NAMALWA (cell line): ENCODE data around the gene DNAI7.
A peak's percentile ranks its signal among the peaks of the same experiment; 100 is the strongest.

Experiments used
- DNase-seq: peaks from one replicate; pipeline ENCODE4 v3.0.0-alpha.2; 2015; ENCODE audit warnings: low spot score

Gene DNAI7

DNA sequence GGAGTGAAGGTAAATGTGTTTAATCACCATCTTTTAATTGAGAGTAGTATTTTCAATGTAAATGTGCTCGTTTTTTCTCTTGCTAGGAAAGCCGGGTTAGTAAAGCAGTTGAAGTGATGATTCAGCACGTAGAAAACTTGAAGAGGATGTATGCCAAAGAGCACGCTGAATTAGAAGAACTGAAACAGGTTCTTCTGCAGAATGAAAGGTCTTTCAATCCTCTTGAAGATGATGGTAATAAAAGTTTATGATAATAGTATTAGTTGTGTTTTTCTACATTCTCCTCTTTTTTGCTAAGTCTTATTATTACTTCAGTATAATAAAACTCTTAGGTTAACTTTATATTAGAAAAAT lies 93.9 kb downstream of the DNAI7 start:
- no peak for DNase-seq

DNA sequence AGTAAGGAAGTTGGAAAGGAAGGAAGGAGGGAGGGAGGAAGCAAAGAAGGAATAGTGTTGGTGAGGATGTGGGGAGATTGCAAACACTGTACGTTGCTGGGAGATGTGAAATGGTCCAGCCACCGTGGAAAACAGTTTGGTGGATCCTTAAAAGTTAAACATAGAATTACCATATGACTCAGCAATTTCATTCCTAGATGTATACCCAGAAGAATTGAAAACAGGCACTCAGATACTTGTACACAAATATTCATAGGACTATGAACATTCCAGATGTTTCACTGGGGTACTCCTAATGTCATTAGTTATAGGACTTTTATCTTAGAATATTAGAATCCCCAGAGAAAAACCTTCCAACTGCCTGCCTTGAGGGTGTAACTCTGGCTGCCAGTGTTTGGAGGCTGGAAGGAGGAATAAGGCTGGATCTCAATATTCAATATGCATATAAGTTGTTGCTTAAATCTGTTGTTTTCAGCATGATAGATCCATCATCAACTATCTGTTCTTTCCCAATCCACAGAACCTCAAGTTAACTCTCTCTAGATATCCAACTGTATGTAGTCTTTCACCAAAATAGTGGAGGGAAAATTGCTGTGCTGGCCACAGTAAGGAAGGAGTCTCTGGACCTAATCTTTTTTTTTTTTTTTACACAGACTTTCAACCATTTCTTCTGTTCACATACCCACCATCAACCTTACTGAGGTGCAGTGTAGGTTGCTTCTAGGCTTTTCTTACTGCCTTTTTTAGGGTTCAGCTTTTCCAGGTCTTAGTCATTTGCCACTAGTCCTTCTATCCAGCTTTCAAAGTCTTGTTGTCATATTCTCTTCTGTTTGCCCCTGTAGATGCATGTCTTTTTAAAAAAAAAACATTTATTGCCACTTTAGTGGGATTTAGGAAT lies 94.5 kb downstream of the DNAI7 start:
- no peak for DNase-seq

DNA sequence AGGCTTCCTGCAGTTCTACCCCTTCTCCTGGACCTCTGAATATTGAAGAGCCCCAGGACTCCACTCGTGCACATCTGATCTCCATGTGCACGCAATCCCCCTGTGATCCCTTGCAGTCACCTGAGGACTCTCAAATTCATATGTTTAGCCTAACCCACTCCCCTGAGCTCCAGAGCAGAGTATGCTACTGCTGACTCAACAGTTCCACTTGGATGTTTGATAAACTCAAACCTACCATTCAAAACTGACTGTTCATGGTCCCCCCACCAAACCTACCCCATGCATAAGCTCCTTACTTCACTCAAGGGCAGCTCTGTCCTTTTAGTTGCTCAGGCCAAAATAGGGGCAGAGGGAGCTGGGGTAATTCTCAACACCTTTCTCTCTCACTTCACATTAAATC lies 96.0 kb downstream of the DNAI7 start:
- no peak for DNase-seq

DNA sequence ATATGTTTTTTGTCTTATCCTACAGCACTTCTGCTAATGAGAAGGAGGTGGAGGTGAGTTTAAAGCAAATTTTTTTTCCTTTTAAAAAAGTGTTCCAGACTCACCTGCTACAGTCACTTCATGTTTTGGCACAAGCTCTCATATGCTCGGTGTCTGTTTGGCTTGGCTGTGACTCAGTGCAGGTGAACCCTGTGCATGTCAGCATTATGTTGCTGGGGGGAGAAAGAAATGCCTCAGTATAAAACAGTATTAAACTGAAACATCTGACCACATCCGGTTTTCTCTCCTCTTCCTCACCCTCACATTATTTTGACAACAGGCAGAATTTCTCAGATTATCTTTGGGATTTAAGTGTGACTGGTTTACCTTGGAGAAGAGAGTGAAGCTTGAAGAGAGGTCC lies 105.2 kb downstream of the DNAI7 start:
- no peak for DNase-seq

DNA sequence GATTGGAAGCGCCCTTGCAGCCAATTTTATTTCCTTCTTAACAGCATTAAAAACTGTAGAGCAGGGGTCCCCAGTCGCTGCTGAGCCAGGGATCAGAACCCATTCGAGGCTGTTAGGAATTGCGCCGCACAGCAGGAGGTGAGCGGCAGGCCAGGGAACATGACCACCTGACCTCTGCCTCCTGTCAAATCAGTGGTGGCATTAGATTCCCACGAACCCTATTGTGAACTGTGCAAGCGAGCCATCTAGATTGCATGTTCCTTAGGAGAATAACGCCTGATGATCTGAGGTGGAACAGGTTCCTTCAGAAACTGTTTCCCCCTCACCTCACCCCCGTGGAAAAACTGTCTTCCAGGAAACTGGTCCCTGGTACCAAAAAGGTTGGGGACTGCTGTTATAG lies 107.4 kb downstream of the DNAI7 start:
- DNase-seq, result no peak

DNA sequence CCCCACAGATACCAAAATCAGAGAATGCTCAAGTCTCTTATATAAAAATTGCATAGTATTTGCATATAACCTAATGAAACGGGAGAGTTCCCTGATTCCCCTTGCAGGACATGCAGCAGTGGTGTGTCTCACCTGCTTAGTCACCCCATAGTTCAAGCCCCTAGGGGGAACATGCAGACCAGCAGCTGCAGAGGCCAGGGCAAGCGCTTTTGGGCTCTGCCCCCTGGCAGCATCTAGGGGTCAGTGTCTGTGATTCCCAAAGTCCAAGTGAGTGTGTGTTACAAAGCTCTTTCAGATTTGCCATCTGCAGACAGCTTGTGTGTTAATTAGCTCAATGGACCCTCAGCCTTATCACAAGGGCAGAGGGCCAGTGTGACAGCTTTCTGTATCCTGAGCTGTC lies 110.1 kb downstream of the DNAI7 start:
- no peak for DNase-seq

DNA sequence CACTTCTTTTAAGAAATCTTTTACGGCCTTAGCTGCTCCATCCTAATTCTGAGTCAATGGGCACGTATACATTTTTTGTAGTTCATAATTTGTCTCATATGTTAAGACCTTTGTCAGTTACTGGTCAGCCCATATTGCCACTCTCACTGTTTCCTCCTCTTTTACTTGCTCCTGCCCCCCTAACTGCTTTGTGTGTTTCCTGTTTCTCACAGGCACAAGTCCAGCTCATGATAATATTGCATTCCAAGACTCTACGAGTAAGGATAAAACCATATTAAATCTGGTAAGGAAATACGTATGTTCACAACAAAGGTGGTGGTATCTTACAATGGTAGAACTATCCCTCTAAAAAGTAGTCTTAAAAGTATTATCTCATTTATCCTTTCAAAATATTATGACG lies 111.7 kb downstream of the DNAI7 start:
- no peak for DNase-seq

DNA sequence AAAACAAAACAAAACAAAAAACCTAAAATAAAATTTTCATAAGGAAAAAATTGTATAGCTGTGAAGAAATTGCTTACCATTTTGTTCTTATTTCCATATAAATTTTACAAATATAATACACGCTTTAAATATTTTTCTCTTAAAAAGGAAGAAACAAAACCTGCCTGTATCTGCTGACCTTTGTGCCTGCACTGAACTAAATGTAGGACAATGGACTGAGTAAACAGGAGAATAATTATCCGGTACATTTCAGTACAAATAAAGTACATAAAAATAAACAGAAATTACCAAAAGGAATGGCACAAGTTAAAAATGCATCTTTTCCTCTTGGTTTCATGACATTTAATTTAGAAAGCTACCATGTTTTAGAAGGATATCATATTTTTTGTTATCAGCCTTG lies 112.3 kb downstream of the DNAI7 start:
- no peak for DNase-seq

DNA sequence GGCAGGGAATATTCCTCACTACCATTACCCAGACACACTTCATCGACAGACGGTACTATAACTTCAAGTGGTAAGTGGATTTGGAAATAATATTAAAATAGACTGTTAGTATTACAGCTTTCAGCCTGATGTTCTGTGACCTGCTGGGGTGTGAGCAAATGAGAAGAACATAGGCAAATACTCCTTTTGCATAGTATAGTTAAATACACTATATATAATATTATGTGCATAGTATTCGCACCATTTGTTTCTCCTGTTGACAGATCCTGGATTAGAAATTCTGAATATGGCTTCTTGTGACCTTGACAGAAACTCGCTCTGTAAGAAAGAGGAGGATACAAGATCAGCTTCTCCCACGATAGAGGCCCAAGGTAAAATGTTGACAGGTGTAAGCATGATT lies 115.6 kb downstream of the DNAI7 start:
- no peak for DNase-seq

DNA sequence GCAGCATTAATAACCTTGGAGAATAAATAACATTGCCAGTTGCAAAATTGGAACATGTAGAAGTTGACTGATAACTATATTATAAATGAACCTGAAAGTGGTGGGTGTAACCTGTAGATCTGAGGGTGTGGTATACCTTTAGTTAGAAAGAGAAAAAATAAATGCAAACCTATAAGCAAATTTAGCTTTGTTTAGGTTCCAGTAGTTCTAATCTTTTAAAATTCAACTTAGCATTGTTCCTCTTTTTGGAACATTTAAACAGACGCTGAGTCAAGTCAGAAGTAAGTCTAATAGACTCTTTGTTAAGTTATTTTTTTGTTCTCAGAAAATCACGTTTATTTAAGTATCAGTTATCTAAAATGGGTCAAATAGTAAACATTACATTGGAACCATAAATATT lies 120.0 kb downstream of the DNAI7 start:
- no peak for DNase-seq

DNA sequence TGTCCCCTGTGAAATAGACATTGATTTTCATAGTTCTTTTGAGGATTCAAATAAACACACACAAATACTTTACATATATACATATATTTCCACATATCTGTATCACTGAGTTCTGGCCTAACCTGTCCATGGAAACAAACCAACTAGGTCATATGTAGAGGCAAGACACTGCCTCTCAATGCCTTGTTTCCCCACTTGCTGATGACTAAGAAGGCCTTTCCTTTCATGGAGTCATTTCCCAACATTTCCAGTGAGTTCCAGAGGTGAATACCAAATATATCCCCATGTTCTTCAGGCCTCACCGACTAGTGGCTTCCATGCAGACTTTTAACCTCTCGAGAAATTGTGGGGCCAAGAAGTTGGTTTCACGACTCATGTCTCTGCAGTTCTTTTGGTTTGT lies 120.8 kb downstream of the DNAI7 start:
- no peak for DNase-seq

DNA sequence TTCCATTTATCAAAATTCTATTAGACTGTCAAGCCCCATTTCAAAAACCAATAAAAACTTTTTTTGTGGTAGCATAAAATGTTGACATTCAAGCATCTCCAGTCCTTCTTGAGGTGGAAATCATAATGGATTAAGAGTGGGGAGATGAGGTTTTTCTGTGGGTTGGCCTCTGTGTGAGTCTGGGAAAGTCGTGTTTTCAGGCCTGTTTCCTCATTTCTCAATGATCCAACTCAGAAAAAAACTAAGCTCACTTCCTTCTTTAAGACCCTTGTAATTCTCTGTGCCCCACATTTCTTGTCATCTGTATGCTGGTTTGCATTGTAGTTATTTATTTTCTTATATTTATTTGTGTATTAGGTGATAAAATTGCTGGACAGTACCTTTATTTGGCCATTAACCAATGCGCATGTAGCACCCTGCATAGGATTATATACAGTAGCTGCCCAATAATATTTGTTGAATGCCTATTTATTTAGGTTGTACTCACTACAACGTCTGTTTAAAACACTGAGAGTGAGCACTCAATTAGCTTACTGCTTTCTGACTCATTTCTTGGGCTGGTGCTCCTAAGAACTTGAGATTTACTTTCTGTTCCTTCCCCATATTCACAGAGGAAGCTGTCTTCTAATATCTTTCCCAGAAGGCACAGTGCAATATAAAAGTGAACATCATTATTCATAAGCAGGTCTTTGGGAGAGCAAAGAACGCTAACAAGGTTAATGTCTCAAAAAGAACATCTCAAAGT lies 121.9 kb downstream of the DNAI7 start:
- DNase-seq, result no peak

DNA sequence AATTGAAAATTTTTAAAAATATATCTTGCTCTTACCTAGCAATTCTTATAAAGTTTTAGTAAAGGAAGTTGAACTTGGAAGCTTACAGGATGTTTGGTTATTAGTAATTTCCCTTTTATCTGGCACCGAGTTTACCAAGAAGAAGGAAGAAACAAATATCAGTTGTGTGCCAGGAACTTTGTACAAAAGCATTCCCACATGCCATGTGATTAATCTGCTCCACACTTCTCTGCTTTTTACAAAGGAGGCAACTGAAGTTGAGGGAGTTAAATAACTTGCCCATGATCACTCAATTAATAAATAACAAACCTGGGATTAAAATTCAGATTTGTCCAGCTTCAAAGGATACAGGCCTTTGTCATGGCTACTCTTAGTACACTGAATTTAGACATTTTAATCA lies 123.6 kb downstream of the DNAI7 start:
- no peak for DNase-seq

DNA sequence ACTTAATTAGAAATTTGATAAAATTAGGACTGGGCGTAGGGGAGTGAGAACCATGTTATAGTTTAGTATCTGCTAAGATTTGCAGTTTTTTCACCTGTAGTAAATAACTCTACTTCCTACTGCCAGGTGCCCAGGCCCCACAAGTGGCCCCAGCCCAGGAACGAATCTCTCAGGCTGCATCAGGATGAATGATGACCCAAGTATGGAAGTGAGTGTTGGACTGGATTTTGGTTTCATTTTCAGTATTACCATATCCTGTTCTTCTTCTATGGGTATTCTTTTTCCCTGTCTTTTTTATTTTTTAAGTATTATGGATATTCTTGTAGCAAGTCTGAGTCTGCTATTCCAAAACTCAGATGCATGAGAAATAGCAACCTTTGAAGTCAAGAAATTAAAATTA lies 125.7 kb downstream of the DNAI7 start:
- DNase-seq, result no peak

DNA sequence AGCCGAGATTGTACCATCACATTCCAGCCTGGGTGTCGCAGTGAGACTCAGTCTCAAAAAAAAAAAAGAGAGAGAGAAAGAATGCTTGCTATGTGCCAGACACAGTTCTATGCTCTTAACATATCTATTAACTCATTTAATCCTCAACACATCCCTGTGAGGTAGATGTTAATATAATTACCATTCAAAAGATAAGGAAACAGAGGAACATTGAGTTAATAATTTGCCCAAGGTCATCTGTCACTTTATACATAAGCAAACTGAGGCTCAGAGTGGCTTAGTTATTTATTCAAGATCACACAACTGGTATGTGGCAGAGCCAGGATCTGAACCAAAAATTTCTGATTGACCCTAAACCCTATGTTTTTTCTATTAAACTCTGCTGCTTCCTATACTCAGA lies 129.9 kb downstream of the DNAI7 start:
- no peak for DNase-seq

DNA sequence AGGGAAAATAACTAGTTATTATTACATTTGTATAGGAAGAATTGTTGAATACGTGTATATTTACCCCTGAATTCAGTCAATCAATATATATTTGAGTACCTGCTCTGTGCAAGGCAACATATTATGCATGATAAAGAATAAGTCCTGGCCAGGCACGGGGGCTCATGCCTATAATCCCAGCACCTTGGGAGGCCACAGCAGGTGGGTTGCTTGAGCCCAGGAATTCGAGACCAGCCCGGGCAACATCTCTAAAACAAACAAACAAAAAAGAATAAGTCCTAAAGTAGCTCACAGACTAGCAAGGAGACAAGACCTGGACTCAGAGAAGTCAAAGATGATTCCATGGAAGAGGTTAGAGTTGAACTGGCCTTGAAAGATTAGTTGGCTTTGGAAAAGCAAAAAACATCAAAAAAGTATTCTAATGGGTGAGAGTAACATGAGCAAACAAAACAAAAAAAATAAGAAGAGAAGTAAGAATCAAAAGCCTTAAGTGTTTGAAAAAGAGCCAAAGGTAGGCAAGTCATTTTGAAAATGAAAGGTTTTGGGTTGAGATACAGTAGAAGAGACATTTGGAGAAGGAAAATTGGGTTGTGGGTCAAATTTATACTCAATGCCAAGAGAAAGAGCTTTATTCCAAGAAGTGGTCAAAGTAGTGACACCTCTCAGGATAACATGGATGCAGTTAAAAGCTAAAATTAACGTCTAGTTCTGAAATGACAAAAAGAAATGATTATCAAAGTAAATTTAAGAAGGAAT lies 130.9 kb downstream of the DNAI7 start:
- DNase-seq, result no peak

DNA sequence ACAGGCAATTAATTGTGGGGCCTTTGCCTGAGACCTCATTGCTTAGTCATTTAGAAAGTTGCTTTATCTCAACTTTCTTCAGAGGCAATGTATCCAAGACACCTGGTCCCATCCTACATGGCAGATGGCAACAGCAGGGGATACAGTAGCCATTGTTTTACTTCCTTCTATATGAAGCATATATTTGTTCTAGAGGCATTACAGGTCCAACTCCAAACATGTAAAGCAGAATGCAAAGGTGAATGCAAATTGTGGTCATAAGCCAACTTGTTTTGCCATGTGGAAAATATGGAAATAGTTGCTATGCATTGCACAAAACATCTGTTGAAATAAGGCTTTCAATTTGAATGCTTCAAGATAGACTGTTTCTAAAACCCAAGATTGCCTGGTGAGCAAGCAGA lies 136.3 kb downstream of the DNAI7 start:
- peak; percentile 96 for DNase-seq
